Ishikawa (cell line): ENCODE data around the gene HBB.

Experiments
- CEBPB ChIP-seq: IDR thresholded peaks from 2 replicates; pipeline ENCODE4 v1.6.1; 2012
- CREB1 ChIP-seq: IDR thresholded peaks from 2 replicates; pipeline ENCODE4 v1.6.1; 2012; ENCODE audit warnings: low read depth
- EGR1 ChIP-seq: IDR thresholded peaks from 2 replicates; pipeline ENCODE4 v1.6.1; 2012
- EP300 ChIP-seq: IDR thresholded peaks from 2 replicates; pipeline ENCODE4 v1.6.1; 2012; ENCODE audit warnings: borderline replicate concordance
- FOXM1 ChIP-seq: IDR thresholded peaks from 2 replicates; pipeline ENCODE4 v1.6.1; 2012; ENCODE audit warnings: low read depth, borderline replicate concordance
- MAX ChIP-seq: IDR thresholded peaks from 2 replicates; pipeline ENCODE4 v1.6.1; 2012
- NFIC ChIP-seq: IDR thresholded peaks from 2 replicates; pipeline ENCODE4 v1.6.1; 2012
- RAD21 ChIP-seq: IDR thresholded peaks from 2 replicates; pipeline ENCODE4 v1.6.1; 2012; ENCODE audit warnings: low read depth
- REST ChIP-seq: IDR thresholded peaks from 2 replicates; pipeline ENCODE4 v1.6.1; 2012; ENCODE audit warnings: low read depth, mild to moderate bottlenecking
- TAF1 ChIP-seq: IDR thresholded peaks from 2 replicates; pipeline ENCODE4 v1.6.1; 2012; ENCODE audit warnings: low read depth, mild to moderate bottlenecking
- TCF12 ChIP-seq: IDR thresholded peaks from 2 replicates; pipeline ENCODE4 v1.6.1; 2012; ENCODE audit warnings: low read depth
- TEAD4 ChIP-seq: IDR thresholded peaks from 2 replicates; pipeline ENCODE4 v1.6.1; 2012
- USF1 ChIP-seq: IDR thresholded peaks from 2 replicates; pipeline ENCODE4 v1.6.1; 2012
- YY1 ChIP-seq: IDR thresholded peaks from 2 replicates; pipeline ENCODE4 v1.6.1; 2012; ENCODE audit warnings: low read depth
- ZBTB7A ChIP-seq: IDR thresholded peaks from 2 replicates; pipeline ENCODE4 v1.6.1; 2012; ENCODE audit warnings: low read depth

Gene HBB

GRCh38 chr11:5224538-5225479, 2.1 kb downstream of the HBB start:
- TF ChIP-seq TEAD4 (no peak), MAX (no peak), YY1 (no peak), EP300 (no peak), CREB1 (no peak), REST (no peak), TAF1 (no peak), RAD21 (no peak), ZBTB7A (no peak), USF1 (no peak), EGR1 (no peak), TCF12 (no peak), FOXM1 (no peak), CEBPB (no peak), NFIC (no peak)

- no peak for TF ChIP-seq EGR1
These were observed 3.2 kb downstream of the HBB start for GRCh38 chr11:5223686-5224085.

- TF ChIP-seq REST (no peak), TCF12 (no peak), RAD21 (no peak), TEAD4 (no peak), MAX (no peak), FOXM1 (no peak), TAF1 (no peak), CREB1 (no peak), USF1 (no peak), YY1 (no peak), EP300 (no peak), CEBPB (no peak), EGR1 (no peak)
These were observed 3.7 kb downstream of the HBB start for GRCh38 chr11:5223146-5223545.

GRCh38 chr11:5210376-5210885, 16.4 kb downstream of the HBB start:
- TF ChIP-seq NFIC = no peak
- no peak for TF ChIP-seq ZBTB7A
- TF ChIP-seq TEAD4 = no peak
- no peak for TF ChIP-seq EGR1
- no peak for TF ChIP-seq FOXM1
- TF ChIP-seq CREB1 = no peak
- TF ChIP-seq RAD21 = no peak
- TF ChIP-seq CEBPB = no peak
- TF ChIP-seq REST = no peak
- TF ChIP-seq USF1 = no peak
- TF ChIP-seq TAF1 = no peak
